HG02885 (cell line): Measurements from ENCODE around the gene ACSS2.

Experiments
- ATAC-seq: cut with Tn5 transposase; IDR thresholded peaks from one replicate; pipeline ENCODE4 v1.9.1; 2021; ENCODE audit warnings: mild to moderate bottlenecking; ENCODE audit not compliant: unreplicated experiment, poor library complexity

Gene ACSS2, protein sequence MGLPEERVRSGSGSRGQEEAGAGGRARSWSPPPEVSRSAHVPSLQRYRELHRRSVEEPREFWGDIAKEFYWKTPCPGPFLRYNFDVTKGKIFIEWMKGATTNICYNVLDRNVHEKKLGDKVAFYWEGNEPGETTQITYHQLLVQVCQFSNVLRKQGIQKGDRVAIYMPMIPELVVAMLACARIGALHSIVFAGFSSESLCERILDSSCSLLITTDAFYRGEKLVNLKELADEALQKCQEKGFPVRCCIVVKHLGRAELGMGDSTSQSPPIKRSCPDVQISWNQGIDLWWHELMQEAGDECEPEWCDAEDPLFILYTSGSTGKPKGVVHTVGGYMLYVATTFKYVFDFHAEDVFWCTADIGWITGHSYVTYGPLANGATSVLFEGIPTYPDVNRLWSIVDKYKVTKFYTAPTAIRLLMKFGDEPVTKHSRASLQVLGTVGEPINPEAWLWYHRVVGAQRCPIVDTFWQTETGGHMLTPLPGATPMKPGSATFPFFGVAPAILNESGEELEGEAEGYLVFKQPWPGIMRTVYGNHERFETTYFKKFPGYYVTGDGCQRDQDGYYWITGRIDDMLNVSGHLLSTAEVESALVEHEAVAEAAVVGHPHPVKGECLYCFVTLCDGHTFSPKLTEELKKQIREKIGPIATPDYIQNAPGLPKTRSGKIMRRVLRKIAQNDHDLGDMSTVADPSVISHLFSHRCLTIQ

DNA sequence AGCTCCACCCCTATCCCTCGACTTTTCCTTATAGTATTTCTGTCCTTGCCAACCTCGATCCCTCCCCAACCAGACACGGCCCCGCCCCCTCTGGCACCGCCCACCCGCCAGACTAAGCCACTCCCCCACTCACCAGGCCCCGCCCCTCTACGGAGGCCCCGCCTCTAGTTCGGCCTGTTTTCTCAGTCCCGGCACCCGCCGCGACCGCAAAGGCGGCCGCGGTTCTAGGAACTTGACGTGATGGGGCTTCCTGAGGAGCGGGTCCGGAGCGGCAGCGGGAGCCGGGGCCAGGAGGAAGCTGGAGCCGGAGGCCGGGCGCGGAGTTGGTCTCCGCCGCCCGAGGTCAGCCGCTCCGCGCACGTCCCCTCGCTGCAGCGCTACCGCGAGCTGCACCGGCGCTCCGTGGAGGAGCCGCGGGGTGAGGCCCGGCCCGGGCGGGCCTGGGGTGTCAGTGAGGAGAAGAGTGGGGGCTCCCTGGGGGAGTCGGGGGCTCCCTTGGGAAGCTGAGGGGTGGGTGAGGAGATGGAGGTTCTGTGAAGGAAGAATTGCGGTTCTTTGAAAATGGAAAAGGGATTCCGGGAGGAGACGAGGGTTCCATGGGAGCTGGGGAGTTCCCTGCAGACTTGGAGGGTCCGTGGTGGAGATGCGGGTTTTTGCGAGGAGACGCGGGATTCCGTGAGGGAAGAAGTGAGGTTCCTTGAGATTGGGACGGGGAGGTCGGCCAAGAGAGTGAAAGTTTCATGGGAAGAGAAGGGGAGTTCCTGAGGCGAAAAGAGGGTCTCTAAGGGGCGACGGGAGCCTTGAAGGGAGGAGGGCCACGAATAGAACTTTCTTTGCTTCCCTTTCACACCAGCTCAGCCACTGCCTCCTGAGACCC, at the start of gene ACSS2:
TSS of gene ACSS2 (plus strand) at position 207 of the 877 bp plus-strand sequence. CDS start at position 241, 34 bp downstream.
- peak; percentile 71 for ATAC-seq

DNA sequence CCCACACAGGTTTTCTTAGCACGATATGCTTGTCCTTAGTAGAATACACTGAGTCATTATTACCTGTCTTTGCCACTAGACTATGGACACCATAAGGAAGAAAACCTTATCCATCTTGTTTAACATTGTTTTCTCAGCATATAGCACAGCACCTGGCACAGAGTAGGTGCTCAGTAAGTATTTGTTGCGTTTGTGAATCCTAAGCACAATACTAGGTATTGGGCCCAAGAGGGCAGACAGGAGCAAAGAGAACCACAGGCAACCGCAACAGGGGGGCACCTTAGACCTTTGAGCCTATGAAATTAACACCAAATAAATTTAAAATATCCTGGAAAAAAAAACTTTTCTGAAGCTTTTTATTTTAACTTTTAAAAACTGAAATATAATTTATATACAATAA, 47.2 kb upstream of the ACSS2 start:
- no peak for ATAC-seq

DNA sequence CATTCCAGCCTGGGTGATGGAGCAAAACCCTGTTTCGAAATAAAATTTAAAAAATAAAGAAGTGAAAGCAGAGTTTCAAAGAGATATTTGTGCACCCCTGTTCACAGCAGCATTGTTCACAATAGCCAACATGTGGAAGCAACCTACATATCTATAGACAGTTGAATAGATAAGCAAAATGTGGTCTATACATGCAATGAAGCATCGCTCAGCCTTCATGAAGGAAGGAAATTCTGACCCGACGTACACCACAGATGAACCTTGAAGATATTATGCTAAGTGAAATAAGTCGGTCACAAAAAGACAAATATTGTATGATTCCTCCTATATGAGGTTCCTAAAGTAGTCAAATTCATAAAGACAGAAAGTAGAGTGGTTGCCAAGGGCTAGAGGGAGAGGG, 44.5 kb upstream of the ACSS2 start:
- no peak for ATAC-seq

DNA sequence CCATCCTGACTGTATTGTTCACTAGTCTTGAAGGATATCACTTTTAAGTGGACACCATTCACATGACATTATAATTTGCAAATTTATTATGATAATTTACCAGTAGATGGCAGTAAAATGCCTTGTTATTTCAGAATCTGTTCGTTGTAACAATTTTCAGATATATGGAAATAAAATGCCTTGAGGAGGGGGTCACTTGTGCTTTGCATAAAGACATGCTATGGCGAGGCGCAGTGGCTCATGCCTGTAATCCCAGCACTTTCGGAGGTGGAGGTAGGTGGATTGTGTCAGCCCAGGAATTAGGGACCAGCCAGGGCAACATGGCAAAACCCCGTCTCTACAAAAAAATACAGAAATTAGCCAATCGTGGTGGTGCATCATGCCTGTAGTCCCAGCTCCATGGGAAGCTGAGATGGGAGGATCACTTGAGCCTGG, 41.9 kb upstream of the ACSS2 start:
- ATAC-seq: no peak

DNA sequence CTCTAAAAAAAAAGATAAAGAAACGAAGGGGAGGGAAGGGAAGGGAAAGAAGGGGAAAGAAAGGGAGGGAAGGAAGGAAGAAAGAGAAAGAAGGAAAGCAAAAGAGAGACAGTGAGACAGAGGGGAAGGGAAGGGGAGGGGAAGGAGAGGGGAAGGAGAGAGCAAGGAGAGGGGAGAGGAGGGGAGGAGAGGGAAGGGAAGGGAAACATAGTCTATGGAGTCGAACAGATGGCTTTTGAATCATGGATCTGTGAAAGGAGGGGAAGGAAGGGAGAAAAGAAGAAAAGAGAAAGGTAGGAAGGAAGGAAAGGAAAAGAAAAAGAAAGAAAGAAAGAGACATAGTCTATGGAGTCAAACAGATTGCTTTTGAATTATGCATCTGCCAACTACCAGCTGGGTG, 34.3 kb upstream of the ACSS2 start:
- ATAC-seq: no peak

DNA sequence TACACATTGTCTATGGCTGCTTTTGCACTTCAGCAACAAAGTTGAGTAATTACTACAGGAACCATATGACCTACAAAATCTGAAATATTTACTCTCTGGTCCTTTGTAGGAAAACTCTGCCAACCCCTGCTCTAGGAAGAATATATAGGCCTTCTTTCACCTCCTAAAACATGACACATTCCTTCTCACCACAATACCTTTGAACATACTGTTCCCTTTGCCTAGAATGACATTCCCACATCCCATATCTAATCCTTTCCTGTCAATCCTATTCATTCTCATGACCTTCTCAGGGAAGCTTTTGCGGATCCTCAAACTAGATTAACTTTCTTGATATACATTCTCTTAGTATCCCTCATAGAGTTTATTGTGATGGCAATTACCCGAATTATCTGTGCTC, 33.0 kb upstream of the ACSS2 start:
- no peak for ATAC-seq

DNA sequence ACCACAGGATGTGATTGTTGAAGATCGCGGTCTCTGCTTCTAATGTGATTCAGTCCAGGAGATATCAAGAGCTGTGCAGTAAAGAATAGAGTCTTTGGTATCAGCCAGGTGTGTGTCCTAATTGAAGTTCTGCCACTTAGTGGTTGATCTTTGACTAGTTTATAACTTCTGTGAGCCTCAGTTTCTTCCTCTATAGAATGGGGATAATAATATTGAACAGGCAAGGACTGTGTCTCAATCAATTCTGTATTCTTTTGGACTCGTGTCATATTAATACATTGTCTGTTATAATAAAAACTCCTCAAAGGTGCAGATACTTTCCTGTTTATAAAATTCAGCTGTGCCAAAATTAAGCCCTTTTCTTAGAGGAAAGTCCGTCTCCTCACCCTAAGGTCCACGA, 27.8 kb upstream of the ACSS2 start:
- ATAC-seq: no peak

DNA sequence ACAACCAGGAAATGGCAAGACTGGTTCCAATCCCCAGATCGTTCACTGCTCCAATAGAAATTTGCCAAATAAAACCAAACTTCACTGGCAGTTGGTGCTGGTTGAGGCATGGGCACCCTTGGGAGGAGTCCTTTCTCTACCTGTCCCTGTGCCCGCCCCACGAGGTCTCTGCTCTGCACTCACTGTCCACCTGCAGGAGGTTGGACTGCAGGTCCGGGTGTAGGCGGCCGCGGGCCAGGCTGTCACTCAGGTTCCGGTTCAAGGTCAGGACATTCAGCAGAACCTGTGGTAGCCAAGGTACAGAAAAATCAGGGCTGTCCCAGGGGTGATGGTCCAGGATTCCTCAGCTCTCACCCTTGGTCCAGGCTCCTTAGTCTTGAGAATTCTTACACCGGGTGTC, 26.6 kb upstream of the ACSS2 start:
- ATAC-seq: no peak

DNA sequence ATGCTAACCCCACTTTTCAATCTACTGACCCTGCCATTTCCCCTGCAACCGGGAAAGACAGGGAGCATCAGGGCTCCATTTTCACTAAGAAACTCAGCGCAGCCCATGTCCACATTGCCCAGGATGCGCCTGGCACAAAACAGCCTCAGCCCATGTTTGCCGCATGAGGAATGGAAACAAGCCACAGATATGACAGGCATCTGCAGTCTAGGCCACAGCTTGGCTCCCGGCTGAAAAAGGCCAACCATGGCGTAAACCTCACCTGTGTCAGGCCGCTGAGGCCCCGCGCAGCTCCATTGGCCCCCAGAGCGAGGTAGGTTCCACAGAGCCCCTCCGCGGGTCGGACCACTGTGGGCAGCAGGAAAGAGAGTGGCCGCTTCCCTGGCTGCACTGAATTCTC, 25.4 kb upstream of the ACSS2 start:
- ATAC-seq: no peak

DNA sequence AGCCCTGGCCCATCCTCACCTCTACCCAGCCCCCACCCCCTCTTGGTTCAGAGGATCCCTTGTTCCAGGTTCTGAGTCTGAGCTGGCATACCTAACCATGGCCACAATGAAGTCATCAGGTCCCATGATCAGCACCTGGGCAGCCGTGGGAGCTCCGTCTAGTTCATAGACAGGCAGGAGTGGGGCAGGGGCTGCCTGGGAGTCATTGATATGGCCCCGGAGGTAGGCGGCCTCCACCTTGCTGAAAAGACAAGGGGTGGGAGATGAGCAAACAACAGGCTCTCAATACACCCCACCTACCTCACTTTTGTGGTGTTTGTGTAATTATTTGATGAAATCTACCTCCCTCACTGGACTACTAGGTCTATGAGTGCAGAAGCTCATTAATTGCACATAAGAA, 24.1 kb upstream of the ACSS2 start:
- no peak for ATAC-seq

DNA sequence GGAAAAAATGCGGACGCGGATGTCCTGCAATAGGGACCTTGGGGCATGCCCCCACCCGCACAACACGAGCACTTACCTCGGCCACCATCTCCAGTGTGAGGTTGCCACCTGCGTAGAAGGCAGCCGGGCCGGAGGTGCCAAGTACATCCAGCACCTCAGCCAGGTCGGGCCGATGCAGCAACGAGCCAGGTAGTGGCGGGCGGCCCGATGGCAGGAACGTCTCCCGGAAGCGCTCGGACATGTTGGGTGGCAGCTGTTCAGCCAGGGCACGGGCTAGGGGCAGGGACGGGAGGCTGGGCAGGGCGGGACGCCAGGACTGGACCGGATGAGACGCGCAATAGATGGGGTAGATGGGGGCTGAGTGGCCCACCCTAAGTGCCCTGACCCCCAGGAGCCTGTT, 17.0 kb upstream of the ACSS2 start:
- no peak for ATAC-seq

DNA sequence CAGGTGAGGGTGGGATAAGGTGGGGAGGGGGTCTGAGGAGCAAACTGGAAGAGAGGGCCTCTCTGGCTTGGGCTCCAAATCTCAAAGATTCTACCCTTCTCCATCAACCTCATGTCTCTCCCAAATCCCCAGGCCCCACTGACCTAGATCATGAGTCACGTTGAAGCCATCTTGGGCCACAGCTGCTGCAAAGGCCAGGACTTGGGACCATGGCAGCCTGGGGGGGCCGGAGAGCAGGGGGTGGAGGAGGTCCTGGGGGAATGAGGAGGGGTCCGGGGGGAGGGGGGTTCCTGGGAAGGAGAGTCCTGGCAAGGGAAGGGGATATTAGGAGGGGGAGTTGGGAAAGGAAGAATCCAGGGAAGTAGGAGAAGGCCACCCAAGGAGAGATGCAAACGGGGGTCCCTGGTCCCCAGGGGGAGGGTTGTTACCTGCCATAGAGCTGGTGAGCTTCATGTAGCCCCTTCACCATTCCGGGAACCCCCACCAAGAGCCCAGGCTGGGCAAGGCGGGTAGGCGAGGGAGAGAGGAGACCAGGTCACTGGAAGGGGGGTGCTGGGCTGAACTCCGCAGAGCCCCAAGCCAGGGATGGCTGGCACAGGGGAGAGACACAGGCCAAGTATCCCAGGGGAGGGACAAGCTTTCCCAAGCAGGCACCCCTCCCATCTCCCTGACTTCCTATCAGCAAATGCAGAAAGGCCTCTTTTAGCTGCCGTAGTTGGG, 16.4 kb upstream of the ACSS2 start:
- no peak for ATAC-seq

DNA sequence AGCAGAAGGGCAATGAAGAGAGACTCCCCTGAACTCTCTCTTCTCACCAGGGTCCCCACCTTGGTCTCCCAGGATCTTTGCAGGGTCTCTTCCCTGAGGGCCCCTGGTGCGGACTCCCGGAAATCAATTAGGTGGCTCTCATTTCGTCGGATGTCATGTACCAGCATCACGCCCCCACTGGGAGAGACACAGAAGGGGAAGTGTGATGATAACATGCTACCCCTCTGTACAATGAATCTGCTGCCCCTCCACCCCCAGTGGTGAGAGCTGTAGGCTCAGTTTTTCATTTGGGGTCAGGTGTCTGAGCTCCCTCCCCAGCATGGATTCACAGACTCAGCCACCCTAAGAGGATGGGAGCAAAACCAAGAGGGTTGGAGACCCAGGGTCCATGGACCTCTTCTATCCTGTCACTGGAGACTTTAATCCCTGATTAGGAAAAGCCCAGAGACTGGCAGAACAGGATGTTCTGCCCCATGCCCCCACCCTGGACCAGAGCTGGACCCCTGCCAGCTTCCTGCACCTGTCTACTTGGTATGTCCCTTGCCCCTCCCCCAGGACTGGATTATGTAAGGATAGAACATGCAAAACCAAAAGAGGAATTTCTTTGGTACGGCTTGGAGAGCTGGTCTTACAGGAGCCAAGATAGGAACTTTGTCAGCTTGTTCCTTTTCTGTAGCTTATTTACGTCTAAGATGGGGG, 14.9 kb upstream of the ACSS2 start:
- ATAC-seq: no peak

DNA sequence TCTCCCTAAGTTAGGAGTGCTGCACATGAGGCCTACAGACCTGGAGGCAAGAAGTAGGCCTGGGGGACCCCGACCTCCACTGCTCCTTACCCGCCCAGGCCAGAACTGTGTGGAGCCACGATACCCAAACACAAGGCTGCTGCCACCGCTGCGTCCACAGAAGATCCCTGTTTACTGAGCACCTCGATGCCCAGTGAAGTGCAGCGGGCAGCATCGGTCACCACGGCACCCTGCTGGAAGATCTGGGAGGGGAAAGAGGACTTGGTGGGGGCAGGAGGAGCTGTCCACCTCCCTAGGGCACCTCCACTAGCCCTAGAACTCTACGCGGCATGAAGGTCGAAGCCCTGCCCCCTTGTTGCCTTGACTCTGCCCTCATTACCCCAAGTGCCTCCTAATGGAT, 13.7 kb upstream of the ACSS2 start:
- ATAC-seq: no peak

DNA sequence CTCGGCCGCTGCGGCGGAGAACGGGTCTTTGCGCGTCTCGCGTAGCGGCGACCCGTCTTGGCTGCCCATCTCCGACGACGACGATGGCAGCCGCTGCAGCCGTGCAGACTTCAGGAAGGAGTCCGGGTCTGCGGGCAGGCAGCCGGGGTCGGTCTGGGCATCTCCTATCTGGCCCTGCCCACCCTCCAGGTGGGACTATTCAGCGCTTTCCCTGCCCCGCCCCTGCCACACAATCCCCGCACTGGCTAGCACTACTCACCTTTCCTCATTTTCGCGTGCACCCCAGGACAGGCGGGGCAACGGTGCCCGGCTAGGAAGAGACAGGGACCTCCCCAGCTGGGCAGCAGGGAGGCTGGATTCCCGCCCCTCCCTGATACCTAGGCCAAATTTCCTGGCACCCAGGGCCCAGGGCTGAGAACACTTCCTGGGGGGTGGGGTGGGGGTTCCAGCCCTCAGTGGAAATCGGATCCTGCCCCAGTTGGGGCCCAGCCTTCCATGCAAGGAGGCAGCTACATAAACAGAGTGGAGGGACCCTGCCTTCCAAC, 12.9 kb upstream of the ACSS2 start:
- no peak for ATAC-seq

DNA sequence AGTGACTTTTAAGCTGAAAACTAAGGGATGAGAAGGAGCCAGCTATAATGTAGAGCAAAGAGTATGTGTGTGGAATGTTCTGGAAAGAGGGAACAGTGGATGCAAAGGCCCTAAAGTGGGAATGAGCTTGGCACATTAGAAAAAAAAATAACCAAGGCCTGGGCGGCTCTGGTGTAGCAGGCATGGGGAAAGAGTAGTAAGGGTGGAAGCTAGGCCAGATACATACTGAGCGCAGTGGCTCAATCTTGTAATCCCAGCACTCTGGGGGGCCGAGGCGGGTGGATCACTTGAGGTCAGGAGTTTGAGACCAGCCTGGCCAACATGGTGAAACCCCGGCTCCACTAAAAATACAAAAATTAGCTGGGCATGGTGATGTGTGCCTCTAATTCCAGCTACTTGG, 12.2 kb upstream of the ACSS2 start:
- no peak for ATAC-seq

DNA sequence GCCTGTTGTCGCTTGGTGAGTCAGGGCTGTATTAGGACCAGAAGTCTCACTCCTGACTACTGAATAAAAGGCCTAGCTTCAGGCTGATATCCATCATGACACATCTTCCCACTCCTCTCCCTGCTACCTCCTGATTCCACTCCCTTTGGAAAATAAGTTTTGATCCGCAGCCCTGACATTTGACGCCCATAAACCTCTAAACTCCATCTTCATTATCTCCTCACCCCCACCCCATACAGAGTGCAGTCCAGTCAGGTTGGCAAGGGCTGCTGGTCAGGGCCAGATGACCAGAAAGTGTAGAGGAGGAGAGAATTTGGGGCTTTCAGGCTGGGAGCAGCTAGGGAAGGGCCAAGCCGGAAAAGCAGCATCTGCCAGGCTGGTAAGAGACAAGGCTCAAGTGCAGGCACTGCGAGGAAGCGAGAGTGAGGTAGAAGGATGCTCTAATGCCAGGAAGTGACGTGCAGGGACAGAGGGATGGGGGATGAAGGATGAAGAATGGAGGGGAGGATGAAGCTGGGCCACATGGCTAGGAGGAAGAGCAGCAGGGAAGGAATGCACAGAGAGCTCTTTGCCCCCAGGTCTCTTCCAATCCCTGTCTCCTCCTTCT, 5.0 kb upstream of the ACSS2 start:
- ATAC-seq: no peak

DNA sequence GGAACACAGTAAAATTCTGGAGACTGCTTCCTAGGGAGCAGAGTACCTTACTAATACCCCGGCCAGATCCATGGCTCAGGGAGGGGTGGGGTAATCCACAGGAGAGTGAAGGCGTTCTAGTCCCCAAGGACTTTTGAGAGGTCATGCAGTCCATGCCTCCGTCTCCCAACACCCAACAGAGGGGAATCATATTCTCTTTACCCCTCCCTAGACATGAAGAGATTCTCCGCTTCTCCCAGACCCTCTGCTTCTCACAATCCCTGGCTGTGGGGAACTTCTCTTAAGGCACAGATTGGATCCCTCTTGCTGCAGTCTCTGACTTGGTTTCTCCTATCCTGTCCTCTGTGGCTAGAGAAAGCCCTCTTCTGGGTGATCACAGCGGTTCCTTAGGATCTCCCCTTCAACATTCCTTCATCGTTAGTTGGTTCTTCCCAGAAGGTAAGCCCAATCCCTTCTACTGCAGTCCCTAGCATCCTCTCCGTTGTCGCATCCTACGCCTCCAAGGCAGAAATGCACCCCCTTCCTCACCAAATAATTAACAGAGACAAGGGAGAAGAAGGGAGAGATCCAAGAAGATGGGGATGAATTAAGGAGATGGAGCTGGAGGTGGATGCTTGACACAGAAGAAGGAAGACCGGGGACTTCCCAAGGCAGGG, 4.3 kb upstream of the ACSS2 start:
- no peak for ATAC-seq
